NCI-H748 treated with DMSO at 0.1 percent for 48 hours (cell line): ENCODE data around the gene MCM7.

Experiments used
- DNase-seq: peaks from one replicate; lab custom pipeline; 2025; lab: John Stamatoyannopoulos, UW

The MCM7 gene

DNA sequence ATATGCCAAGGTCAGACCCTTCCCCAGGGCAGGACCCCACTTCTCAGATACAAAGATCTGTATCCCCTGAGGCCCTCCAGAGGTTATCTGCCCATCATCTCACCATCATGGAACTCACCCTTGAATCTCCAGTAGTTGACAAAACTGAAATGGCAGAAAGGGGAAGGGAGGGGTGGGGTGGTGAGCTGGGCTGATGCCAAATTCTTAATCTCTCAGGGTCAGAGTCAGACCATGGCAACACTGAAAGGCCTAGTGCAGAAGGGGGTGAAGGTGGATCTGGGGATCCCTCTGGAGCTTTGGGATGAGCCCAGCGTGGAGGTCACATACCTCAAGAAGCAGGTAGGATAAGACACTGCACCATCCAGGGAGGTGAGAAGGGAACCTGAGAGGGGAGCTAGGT, 21.4 kb upstream of the MCM7 start:
- DNase-seq: no peak

DNA sequence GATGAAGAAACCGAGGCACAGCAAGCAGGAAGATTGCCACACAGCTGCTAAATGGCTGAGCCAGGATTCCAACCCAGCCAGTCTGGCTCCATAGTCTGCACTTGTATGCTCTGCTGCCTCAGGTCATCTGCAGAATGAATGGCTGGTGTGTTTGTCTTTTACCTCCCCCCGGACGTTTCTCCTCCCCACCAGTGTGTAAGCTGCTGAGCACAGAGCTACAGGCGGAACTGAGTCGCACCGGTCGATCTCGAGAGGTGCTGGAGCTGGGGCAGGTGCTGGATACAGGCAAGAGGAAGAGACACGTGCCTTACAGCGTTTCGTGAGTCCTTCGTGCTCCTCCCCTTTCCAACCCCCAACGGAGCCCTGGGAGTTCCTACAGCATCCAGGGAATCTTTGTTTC, 20.9 kb upstream of the MCM7 start:
- DNase-seq: no peak

DNA sequence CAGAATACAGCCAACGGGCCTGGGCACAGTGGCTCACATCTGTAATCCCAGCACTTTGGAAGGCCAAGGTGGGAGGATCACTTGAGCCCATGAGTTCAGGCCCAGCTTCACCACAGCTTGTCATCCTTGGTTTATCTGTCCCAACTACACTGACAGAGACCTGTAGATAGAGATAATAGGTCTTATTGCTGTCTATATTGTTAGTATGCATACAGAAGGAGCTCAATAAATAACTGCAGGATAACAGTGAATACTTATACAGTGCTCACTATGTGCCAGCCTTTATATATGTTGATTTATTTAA, 19.5 kb upstream of the MCM7 start:
- DNase-seq: no peak

DNA sequence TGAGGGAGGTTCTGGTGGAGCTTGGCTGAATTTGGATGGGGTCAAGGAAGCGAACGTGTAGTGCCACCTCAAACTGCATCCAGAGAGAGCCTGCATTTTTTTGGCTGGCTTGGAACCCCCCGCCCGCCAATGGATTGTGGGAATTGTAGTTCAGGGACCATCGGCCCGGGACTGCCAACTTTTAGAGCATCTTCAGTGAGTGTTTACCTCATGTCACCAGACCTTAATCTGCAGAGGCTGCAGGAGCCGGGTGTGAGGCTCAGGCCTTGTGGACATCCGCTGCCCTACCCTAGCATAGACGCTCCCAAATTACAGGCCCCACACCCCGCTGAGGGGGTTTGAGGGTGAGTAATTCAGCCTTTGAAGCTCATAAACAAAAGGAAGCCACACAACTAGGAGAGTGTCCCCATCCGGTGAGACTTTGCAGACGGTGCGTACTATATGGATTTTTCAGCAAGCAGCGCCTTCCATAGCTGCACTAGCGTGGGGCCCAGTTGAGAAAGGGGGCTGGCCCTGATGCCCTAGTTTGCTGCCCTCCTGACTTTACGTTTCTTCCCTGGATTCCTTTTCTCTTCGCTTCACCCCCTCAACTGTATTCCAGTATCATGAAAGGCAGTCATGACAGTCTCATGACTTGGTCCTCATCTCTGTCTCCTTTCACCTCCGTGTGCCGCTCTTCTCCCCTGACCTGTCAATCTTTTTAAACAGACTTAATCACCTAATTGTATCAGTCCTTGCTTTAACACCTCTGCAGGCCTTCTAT, 19.0 kb upstream of the MCM7 start:
- peak; percentile 23 for DNase-seq

DNA sequence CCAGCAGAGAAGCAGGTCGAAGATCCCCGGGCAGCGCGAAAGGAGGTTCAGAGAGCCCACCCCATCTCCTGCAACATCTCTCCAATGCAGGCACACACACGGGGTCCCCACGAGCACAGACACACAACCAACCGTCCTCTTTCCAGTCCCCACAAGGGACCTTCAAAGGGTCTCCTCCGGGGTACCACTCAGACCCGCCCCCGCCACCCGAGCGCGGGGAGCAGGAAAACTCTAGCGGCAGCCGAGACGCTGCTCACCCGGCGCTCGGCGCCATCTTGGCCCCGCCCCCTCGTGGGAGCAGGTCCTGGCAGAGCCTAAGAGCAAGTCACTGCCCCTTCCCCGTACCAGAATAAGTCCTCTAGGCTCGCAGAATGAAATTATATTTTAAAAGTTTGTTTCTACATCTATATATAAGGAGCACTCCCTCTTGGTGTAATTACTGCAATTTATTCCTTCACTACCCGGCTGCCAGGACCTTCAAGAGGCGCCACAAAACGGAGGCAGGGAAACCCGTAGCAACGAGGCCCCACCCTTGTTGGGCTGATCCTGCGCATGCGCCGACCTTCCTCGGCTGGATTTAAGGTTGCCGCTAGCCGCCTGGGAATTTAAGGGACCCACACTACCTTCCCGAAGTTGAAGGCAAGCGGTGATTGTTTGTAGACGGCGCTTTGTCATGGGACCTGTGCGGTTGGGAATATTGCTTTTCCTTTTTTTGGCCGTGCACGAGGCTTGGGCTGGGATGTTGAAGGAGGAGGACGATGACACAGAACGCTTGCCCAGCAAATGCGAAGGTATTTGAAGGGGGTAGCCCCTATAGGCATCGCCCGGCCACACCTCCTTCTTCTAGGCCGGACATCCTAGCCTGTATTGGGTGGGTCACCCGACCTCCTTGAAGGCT, 18.1 kb upstream of the MCM7 start, which contains the start of the genes CNPY4 and TAF6:
CNPY4 (plus strand) TSS at position 563 of the 898 bp plus-strand sequence; CDS start at position 674, 111 bp downstream.
TAF6 (minus strand) TSS at position 287 of the 898 bp plus-strand sequence. CDS start 5,149 bp downstream, outside the sequence.
- peak; percentile 91 for DNase-seq

DNA sequence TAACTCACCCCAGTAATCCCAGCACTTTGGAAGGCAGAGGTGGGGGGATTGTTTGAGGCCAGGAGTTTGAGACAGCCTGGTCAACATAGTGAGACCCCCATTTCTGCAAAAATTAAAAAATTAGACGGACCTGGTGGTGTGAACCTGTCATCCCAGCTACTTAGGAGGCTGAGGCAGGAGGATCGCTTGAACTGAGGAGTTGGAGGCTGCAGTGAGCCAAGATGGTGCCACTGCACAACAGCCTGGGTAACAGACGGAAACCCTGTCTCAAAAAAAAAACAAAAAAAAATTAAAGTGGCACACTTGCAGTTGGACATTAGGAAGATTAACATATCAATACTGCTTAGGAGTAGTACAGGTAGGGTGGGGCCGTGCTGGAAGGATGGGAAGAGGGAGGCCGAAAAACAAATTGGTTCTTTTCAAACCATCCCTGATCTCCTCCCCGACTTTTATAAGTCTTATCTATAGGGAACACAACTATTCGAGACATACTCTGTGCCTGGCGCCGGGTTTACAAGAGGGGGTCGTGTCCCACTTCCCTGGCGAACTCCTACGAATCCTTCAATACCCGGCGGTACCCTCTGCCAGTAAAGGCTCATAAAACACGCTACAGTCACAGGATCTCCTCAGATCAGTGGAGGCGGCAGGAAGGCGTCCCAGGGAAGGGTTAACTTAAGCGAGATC, 17.3 kb upstream of the MCM7 start:
- DNase-seq: no peak

DNA sequence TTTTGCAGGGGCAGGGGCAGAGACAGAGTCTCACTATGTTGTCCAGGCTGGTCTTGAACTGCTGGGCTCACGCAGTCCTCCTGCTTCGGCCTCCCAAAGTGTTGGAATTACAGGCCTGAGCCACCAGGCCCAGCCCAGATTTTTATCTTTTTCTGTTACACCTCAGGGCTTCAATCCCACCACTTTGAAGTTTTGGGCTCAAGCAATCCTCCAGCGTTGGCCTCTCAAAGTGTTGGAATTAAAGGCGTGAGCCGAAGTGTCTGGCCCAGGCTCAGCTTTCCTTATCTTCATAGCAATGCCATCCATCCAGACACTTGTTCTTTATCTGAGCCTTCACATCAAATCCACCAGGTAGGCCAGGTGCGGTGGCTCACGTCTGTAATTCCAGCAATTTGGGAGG, 13.8 kb upstream of the MCM7 start:
- no peak for DNase-seq

DNA sequence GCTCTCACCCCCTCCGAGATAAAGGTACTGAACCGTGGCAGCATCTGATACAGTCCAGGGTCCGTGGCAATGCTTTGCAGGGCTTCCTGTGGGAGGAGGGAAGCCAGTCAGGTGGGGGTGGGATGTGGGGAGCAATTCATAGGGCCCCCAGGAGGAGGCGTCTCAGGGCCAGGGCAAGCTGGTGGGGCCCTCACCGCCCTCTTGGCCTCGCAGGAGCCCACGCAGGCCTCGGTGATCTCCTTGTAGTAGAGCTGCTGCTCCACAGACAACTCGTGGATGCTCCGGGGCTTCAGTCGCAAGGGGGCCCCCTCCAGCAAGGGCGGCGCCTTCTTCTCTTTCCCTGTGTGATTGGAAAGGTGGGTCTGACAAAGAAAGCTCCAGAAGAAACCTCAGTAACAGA, 10.7 kb upstream of the MCM7 start:
- no peak for DNase-seq

DNA sequence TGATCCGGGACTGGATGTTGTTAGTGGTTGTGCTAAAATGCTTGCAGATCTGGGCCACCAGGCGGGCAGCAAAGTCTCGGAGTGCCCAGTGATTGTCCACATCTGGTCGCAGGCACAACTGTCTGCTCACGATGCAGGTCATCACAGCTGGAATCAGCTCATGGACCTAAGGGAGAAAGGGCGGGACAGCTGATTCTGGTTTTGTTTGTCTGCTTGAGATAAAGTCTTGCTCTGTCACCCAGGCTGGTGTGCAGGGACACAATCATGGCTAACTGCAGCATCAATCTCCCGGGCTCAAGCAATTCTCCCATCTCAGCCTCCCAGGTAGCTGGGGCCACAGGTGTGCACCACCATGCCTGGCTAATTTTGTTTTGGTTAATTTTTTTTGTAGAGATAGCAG, 10.0 kb upstream of the MCM7 start:
- no peak for DNase-seq

DNA sequence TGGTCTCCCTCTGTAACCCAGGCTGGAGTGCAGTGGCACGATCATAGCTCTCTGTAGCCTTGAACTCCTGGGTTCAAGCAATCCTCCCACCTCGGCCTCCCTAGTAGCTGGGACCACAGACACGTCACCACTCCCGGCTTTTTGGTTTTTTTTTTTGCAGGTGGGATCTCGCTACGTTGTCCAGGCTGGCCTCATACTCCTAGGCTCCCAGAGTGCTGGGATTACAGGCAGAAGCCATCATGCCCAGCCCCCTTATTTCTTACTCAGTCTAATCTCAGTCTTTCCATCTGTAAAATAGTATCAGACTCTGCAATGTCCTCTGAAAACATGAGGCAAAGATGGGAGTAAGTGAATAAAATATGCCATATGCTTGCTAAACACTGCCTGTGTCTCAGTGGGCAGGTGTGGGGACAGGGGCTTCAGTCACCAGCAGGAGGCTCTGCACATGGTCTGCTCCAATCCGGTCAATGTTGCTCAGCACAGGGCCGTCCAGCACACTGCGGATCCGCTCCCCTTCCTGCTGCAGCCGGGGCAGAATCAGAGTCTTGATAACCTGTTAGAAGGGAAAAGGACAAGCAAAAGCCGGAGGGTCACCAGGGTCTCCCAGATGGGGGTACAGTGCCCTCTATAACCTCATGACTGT, 8.4 kb upstream of the MCM7 start:
- DNase-seq: no peak

DNA sequence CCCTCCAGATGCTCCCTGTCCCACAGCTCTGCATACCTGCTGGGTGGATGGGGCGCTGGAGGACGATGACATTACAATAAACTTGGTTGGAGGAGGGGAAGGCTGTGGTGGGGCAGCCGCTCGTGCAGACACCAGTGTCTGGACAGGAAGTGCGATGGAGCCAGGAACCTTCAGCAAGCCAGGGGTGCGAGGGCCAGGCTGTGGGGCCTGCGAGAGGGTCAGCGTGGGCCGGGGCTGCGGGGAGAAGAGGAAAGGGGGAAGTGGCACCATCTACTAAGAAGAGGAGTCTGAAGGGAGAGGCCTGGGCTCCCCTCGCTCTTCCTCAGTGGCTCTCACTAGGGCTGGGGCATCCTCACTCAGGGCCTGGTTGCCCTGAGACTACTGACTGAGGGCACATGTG, 6.7 kb upstream of the MCM7 start:
- no peak for DNase-seq

DNA sequence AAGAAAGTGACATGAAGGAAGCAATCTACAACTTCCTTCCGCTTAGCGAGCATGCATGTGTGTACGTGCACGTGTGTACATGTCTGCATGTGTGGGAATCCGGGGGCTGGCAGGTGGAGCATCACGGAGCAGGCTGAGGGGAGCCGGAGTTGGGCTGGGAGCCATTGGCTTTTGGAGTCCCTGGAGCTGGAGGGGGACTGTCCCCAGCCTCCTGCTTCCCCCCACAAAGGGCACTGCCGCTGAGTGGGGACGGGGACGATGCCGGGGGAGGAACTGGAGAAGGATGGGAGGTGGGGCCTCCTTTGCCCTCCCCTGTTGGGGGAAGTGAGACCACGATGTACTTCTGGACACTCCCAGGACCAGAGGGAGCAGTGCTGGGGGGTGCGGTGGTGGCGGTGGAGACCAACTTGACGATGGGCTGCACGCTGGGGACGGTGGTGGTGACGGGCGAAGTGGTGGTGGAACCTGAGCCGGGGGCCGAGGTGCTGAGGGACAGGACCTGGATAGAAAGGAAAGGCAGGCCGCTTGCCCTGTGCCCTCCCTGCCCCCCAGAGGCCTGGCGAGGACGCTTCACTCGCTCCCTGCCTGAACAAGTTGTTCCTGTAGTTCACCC, 6.0 kb upstream of the MCM7 start:
- DNase-seq: no peak

DNA sequence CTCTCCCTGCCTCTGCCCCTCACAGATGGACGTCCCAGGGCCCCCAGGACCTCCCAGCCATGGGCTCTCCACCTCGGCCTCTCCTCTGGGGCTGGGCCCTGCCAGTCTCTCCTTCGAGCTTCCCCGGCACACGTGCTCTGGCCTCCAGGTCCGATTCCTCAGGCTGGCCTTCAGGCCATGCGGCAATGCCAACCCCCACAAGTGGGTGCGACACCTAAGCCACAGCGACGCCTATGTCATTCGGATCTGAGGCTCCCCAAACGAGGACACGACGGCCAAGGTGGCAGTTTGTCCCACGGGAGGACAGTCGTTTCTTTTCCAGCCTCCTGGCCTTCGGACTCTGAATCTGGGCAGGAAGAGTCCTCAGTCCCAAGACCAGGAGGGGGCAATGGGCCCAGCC, 5.4 kb upstream of the MCM7 start:
- DNase-seq: no peak

DNA sequence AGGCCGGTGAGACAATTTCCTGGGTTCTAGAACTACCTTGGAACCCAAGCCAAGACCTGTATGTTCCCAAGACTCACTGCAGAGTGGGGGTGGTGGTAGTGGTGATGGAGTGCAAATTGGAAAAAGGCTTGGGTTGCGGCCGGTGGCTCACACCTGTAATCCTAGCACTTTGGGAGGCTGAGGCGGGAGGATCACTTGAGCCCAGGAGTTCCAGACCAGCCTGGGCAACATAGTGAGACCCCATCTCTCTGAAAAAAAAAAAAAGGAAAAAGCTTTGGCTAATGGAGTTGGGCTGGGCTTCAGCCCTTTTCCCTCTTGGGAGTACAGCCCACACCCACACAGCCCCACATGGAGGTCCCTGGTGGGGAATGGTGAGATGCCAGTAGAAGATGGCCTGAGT, 4.3 kb upstream of the MCM7 start:
- DNase-seq: no peak

DNA sequence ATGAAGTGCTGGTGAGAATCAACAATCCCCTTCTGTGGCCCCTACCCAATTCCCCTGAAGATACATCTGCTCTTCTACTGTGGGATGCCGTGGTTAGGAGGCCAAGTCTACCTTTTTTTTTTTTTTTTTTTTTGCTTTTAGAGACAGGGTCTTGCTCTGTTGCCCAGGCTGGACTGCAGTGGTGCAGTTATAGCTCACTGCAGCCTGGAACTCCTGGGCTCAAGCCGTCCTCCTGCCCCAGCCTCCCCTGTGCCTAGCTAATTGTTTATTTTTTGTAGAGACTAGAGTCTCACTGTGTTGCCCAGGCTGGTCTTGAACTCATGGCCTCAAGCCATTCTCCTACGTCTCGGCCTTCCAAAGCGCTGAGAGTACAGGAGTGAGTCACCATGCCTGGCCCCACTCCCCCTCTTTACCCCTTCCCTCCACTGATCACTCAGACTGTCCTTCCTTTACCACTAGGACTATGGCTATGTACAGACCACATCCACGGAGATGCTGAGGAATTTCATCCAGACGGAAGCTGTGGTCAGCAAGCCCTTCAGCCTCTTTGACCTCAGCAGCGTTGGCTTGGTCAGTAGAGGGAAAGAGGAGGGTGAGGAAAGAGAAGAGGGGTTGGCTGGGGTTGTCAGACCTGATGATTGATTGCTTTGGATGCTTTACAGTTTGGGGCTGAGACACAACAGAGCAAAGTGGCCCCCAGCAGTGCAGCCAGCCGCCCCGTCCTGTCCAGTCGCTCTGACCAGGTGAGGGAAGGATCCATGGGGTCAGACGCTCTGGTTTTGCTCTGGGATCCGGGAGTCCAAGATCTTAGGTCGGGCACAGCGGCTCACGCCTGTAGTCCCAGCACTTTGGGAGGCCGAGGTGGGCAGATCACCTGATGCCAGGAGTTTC, 2.0 kb upstream of the MCM7 start:
- DNase-seq: no peak

DNA sequence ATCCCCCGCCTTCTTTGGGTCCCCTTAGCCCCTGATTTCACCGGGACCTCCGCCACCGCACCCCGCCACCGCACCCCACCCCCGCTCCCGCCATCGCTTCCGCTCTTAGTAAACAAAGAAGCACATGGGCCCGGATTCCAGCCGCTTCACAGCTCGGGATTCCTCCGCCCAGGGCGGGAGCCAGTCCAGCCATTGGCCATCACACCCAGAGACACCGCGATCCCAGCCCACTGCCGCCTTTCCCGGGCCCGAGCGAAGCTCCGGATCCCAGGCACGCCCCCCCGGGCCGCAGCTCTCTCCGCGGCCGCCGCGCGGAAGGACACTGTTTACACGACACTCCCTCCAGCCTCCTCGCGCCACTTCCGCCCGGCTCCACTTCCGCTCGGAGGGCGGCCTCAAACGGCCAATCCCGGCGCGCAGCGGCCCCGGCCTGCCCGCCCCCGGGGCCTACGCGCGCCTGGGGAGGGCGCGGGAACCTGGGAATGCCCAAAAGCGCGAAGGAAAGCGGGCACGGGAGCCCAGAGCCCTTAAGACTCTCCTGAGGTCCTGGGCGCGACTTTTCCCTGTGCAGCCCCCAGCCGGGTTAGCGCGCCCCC, 679 bp downstream of the MCM7 start:
- DNase-seq: peak; percentile 86

DNA sequence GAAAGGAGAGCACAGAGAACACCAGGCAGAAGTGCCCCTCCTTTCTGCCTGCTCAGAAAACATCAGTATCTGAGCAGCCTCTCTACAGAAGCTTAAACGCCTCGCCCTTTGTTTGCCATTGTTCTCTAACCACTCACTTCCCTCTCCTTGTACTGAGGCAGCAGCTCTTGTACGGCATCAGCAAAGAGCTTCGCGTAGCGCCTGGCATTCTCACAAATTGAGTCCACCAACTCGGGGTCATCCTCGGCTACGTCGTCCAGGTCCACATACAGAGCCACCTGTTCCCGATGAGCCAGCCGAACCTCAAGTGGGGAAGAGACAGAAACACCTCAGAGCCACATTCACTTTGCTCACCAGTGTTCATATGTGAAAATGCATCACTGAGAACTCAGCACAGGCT, 1.7 kb downstream of the MCM7 start:
- DNase-seq: no peak

DNA sequence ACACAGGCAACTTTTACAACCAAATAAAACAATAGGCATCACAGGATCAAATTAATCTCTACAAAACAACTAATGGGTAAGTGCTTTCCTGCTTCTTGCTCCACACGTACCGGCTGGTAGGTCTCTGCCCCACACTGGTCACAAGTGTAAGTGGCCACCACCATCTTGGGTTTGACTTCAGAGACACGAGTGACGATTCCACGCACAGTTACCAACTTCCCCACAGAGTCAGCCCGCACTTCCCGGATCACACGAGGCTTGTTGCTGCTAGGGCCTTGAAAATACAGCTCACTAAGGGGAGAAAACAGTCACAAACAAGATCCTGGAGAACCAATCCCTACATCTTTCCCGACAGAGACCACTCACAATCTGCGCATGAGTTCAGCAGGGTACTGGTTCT, 2.3 kb downstream of the MCM7 start:
- no peak for DNase-seq

DNA sequence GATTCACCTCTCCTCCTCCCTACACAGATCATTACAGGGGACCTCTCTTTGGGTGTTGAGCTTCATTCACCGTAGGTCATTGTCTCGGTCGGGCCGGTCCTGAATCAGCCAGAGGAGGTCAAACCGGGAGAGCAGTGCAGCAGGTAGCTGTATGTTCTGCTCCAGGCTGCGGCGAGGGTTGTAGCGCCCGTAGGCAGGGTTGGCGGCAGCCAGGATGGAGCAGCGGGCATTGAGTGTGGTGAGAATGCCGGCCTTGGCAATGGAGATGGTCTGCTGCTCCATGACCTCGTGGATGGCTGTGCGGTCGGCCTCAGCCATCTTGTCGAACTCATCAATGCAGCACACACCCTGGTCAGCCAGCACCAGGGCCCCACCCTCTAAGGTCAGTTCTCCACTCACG, 5.5 kb downstream of the MCM7 start:
- no peak for DNase-seq

DNA sequence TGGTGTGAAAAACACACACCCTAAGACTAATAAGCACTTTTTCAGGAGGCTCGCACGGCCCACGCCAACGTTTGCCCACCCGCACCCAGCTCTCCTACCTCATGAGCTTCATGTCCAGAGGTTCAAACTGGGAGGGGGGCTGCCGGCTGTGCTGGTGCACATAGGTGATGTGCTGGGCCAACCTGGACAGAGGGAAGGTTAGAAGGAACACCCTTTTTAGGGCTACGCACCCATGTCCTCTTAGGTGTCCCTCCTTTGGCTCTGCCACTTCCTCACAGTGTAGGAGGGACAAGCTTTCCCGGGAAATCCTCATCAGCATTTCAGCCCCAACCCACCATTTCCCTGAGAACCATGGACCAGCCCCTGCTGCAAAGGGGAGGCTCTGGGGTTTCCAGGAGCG, 5.9 kb downstream of the MCM7 start:
- DNase-seq: no peak
